Caco-2 (cell line): ENCODE measurements around the gene SLC38A6. TPM values are rescaled to one million over a fixed set of nuclear protein-coding genes. Genes with fewer than 3 reads are reported as not detected.

Experiments
- BruUV-seq: library from RNA; stranded (reverse); fragments of 400-500 nt; replicated peaks from 2 replicates; lab custom pipeline; 2021; lab: Mats Ljungman, UMichigan
- CTCF ChIA-PET: fragments of 300-600 bp; sonication (Branson Sonifier 250); formaldehyde crosslinking; loops from one replicate; lab custom pipeline; 2022; ENCODE audit warnings: antibody characterized with exemption; lab: Charles Lee
- POLR2A ChIA-PET: fragments of 300-600 bp; sonication (Branson Sonifier 250); formaldehyde crosslinking; loops from one replicate; lab custom pipeline; 2022; ENCODE audit warnings: antibody characterized with exemption; lab: Charles Lee
- DNase-seq, 2 experiments: peaks; one replicate each; pipeline versions ENCODE4 v3.0.0 to v3.0.0-alpha.2; 2020 to 2022
- H3K27me3 ChIP-seq: replicated peaks from 2 replicates; pipeline ENCODE4 v1.6.0; 2011; ENCODE audit warnings: low read length; ENCODE audit not compliant: control insufficient read depth, insufficient read depth
- H3K36me3 ChIP-seq: 2 replicates; pipeline ENCODE4 v1.5.1; 2011; ENCODE audit warnings: low read length; ENCODE audit not compliant: control insufficient read depth, insufficient read depth
- H3K4me1 ChIP-seq: fragments of 250-450 bp; sonication (Bioruptor Pico); 2 replicates; pipeline ENCODE4 v1.5.1; 2020; ENCODE audit warnings: mild to moderate bottlenecking
- H3K4me3 ChIP-seq: 2 replicates; pipeline ENCODE4 v1.5.1; 2011; ENCODE audit warnings: low read depth, mild to moderate bottlenecking, control low read depth, low read length
- H3K9me3 ChIP-seq: fragments of 250-450 bp; sonication (Bioruptor Pico); 2 replicates; pipeline ENCODE4 v1.5.1; 2020; ENCODE audit warnings: mild to moderate bottlenecking, moderate library complexity
- H3K27ac Mint-ChIP-seq: one replicate; pipeline ENCODE4 v1.8.0; 2022; ENCODE audit warnings: mixed read lengths; ENCODE audit not compliant: unreplicated experiment
- H3K27me3 Mint-ChIP-seq: one replicate; pipeline ENCODE4 v1.8.0; 2022; ENCODE audit warnings: mixed read lengths; ENCODE audit not compliant: insufficient read depth, unreplicated experiment
- H3K36me3 Mint-ChIP-seq: one replicate; pipeline ENCODE4 v1.8.0; 2022; ENCODE audit warnings: mild to moderate bottlenecking, mixed read lengths; ENCODE audit not compliant: insufficient read depth, unreplicated experiment
- H3K4me1 Mint-ChIP-seq: one replicate; pipeline ENCODE4 v1.8.0; 2022; ENCODE audit warnings: low read depth, mixed read lengths; ENCODE audit not compliant: unreplicated experiment
- H3K4me3 Mint-ChIP-seq: one replicate; pipeline ENCODE4 v1.8.0; 2022; ENCODE audit warnings: mild to moderate bottlenecking, moderate library complexity, mixed read lengths; ENCODE audit not compliant: unreplicated experiment
- H3K9me3 Mint-ChIP-seq: one replicate; pipeline ENCODE4 v1.8.0; 2022; ENCODE audit warnings: mixed read lengths; ENCODE audit not compliant: unreplicated experiment
- CTCF ChIP-seq, 2 experiments: fragments of 200-600 bp in 1 of 2; IDR thresholded peaks; 1 replicate in 1 of 2; 2 replicates in 1 of 2; pipeline versions ENCODE4 v1.5.1 to v1.8.0; 2011 to 2022; ENCODE audit warnings: antibody characterized with exemption in 1 of 2, control low read depth in 1 of 2, inconsistent platforms in 1 of 2, low read depth in 1 of 2, low read length in 1 of 2, mild to moderate bottlenecking in 1 of 2, moderate library complexity in 1 of 2; ENCODE audit not compliant: insufficient read depth in 1 of 2, severe bottlenecking in 1 of 2, unreplicated experiment in 1 of 2
- intact Hi-C: fragments of 100-400 bp; cut with micrococcal nuclease; formaldehyde crosslinking; loops from one replicate; pipeline ENCODE4 v1.10.0; 2022; ENCODE audit not compliant: unreplicated experiment
- total RNA-seq: library from RNA; stranded (reverse); gene quantifications from 2 replicates; pipeline ENCODE4 v1.2.3, GENCODE V29; 2022

The SLC38A6 gene
- total RNA-seq, 1 experiment from 2014 or later, result 11.5 TPM

- no peaks in the 10 kb centered on the region for H3K27me3 Mint-ChIP-seq
- Histone ChIP-seq H3K9me3 (no peaks in the 10 kb centered on the region), H3K27me3 (no peaks in the 10 kb centered on the region), H3K36me3 (peaks cover under 1% of the 10 kb centered on the region), H3K4me1 (no peaks in the 10 kb centered on the region; the same call in 1 of the 2 replicates), H3K4me3 (no peak overlapping the region)
- H3K9me3 Mint-ChIP-seq, result no peaks in the 10 kb centered on the region
- TF ChIP-seq CTCF (IDR thresholded peaks at IDR 0.05; ENCODE audit: insufficient read depth in 1 of 2, low read depth in 1 of 2, low read length in 1 of 2, severe bottlenecking in 1 of 2, unreplicated experiment in 1 of 2), result no peak
- CTCF ChIA-PET, result no interaction called here
- H3K4me1 Mint-ChIP-seq, result no peaks in the 10 kb centered on the region
- peaks cover 15% of the 10 kb centered on the region for H3K36me3 Mint-ChIP-seq
- intact Hi-C loops, result no loop called here
- DNase-seq, result no peak
- POLR2A ChIA-PET, result no interaction called here
- H3K4me3 Mint-ChIP-seq, result no peak overlapping the region
- no TSS peak for BruUV-seq
- no peak overlapping the region for H3K27ac Mint-ChIP-seq
Observed at GRCh38 chr14:60971271-60971670, 9.8 kb upstream of the SLC38A6 start.

- ChIA-PET CTCF (no interaction called here), POLR2A (no interaction called here)
- no TSS peak for BruUV-seq
- Histone ChIP-seq H3K36me3 (peaks cover 2% of the 10 kb centered on the region), H3K27me3 (no peaks in the 10 kb centered on the region), H3K4me3 (no peak overlapping the region), H3K4me1 (no peaks in the 10 kb centered on the region; the same call in 1 of the 2 replicates), H3K9me3 (no peaks in the 10 kb centered on the region)
- Mint-ChIP-seq H3K27me3 (no peaks in the 10 kb centered on the region), H3K27ac (no peak overlapping the region), H3K4me3 (no peak overlapping the region), H3K36me3 (peaks cover 20% of the 10 kb centered on the region), H3K4me1 (no peaks in the 10 kb centered on the region), H3K9me3 (no peaks in the 10 kb centered on the region)
- no peak for TF ChIP-seq CTCF (IDR thresholded peaks at IDR 0.05; ENCODE audit: insufficient read depth in 1 of 2, low read depth in 1 of 2, low read length in 1 of 2, severe bottlenecking in 1 of 2, unreplicated experiment in 1 of 2)
- intact Hi-C loops, result no loop called here
- DNase-seq, result no peak
Observed at GRCh38 chr14:60972295-60972694, 8.8 kb upstream of the SLC38A6 start.

- Histone ChIP-seq H3K36me3 (peaks cover 2% of the 10 kb centered on the region), H3K27me3 (no peaks in the 10 kb centered on the region), H3K4me1 (no peaks in the 10 kb centered on the region; the same call in 1 of the 2 replicates), H3K4me3 (no peak overlapping the region), H3K9me3 (no peaks in the 10 kb centered on the region)
- no TSS peak for BruUV-seq
- TF ChIP-seq CTCF (IDR thresholded peaks at IDR 0.05; ENCODE audit: insufficient read depth in 1 of 2, low read depth in 1 of 2, low read length in 1 of 2, severe bottlenecking in 1 of 2, unreplicated experiment in 1 of 2), result no peak
- H3K9me3 Mint-ChIP-seq, result no peaks in the 10 kb centered on the region
- peaks cover 27% of the 10 kb centered on the region for H3K36me3 Mint-ChIP-seq
- H3K4me1 Mint-ChIP-seq, result no peaks in the 10 kb centered on the region
- no peak overlapping the region for H3K27ac Mint-ChIP-seq
- no peaks in the 10 kb centered on the region for H3K27me3 Mint-ChIP-seq
- intact Hi-C loops, result no loop called here
- ChIA-PET POLR2A (no interaction called here), CTCF (no interaction called here)
- no peak overlapping the region for H3K4me3 Mint-ChIP-seq
- DNase-seq, result no peak
Observed at GRCh38 chr14:60973070-60973469, 8.0 kb upstream of the SLC38A6 start.
